Left renal pelvis (tissue), 4 donors: ENCODE measurements around the gene RNF10. TPM values are rescaled to one million over a fixed set of nuclear protein-coding genes. Genes with fewer than 3 reads are reported as not detected.

Source experiments
- DNase-seq, 4 donors: peaks; one replicate each; pipeline ENCODE4 v3.0.0-alpha.2; 2013; ENCODE audit warnings: low read depth in 4 of 4, low spot score in 3 of 4
- polyA plus RNA-seq, 4 donors: library from polyadenylated mRNA; unstranded; fragments of 120-200 nt; gene quantifications; one replicate each; pipeline ENCODE4 v1.2.1, GENCODE V29; 2013; ENCODE audit not compliant: insufficient read length in 4 of 4

Gene RNF10
- polyA plus RNA-seq, 4 donors, result 167 to 293 (median 198) TPM

GRCh38 chr12:120573560-120573959 lies 39.4 kb downstream of the RNF10 start:
- no peak for DNase-seq

GRCh38 chr12:120574106-120574505 lies 40.0 kb downstream of the RNF10 start:
- DNase-seq, result no peak

GRCh38 chr12:120579179-120579578 lies 45.0 kb downstream of the RNF10 start:
- DNase-seq, result no peak

- DNase-seq, result peak; percentile 91 to 94 (median 92)
Measured at GRCh38 chr12:120580787-120581723, 46.9 kb downstream of the RNF10 start, which contains the start of gene POP5. Gene POP5 (minus strand): TSS chr12:120581402. CDS start chr12:120581362, 40 bp downstream.

- DNase-seq, result no peak
Measured at GRCh38 chr12:120581998-120582397, 47.8 kb downstream of the RNF10 start.

GRCh38 chr12:120583478-120584030 lies 49.4 kb downstream of the RNF10 start:
- peak in 1 of 4 donors; percentile 46 for DNase-seq

- DNase-seq, result no peak
Measured at GRCh38 chr12:120584343-120585149, 50.4 kb downstream of the RNF10 start.

- no peak for DNase-seq
Measured at GRCh38 chr12:120586206-120586605, 52.0 kb downstream of the RNF10 start.

- DNase-seq, result no peak
Measured at GRCh38 chr12:120586860-120587259, 52.7 kb downstream of the RNF10 start.

GRCh38 chr12:120588371-120588770 lies 54.2 kb downstream of the RNF10 start:
- no peak for DNase-seq

GRCh38 chr12:120588948-120589930 lies 55.1 kb downstream of the RNF10 start:
- DNase-seq, result no peak

GRCh38 chr12:120590741-120591407 lies 56.7 kb downstream of the RNF10 start:
- no peak for DNase-seq

- no peak for DNase-seq
Measured at GRCh38 chr12:120592121-120593049, 58.2 kb downstream of the RNF10 start.

GRCh38 chr12:120596901-120597300 lies 62.7 kb downstream of the RNF10 start:
- DNase-seq, result no peak

GRCh38 chr12:120597861-120598260 lies 63.7 kb downstream of the RNF10 start:
- no peak for DNase-seq

GRCh38 chr12:120598674-120599463 lies 64.7 kb downstream of the RNF10 start:
- no peak for DNase-seq
